Measurements from ENCODE around the gene ZBTB24.
A peak's percentile ranks its signal among the peaks of the same experiment; 100 is the strongest.
"Not testable (repeated sequence)": the region's sequence is repeated elsewhere in the genome, so short reads cannot be mapped to it uniquely, and the experiment has no call there.

ZBTB24 gene

GRCh38 chr6:109471105-109471810 lies 11.8 kb downstream of the ZBTB24 start:
- no peak for DNase-seq (ENCODE audit: low spot score)

DNA sequence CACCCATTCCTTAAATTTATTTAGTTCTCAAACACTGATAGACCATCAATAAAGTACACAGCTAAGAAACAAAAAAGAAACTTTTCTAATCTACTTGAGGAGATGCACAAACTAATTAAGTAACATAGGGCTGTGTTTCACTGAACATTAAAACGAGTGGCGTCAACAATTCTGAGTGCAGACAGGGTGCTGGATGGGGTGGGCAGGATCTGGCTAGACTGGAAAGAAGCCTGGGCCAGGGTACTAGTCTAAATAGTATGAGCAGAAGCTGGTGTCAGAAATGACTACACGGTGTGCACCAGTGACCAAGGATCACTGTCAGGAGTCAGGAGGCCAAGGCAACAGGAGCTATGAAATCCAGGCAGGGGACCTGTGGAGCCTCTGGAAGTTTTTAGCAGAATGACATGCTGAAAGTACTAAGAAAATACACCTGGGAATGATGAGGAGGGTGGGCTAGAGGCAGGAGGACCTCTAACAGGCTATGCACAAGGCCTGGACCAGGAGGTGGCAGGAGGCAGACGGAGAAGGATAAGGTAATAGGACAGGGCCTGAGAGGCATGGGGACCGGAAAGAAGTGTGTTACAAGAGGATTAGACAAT lies 13.3 kb downstream of the ZBTB24 start:
- DNase-seq (ENCODE audit: low spot score) = no peak

- DNase-seq (ENCODE audit: low spot score) = no peak
Measured at GRCh38 chr6:109467696-109468095, 15.3 kb downstream of the ZBTB24 start.

- no peak for DNase-seq (ENCODE audit: low spot score)
Measured at GRCh38 chr6:109466212-109466923, 16.7 kb downstream of the ZBTB24 start.

DNA sequence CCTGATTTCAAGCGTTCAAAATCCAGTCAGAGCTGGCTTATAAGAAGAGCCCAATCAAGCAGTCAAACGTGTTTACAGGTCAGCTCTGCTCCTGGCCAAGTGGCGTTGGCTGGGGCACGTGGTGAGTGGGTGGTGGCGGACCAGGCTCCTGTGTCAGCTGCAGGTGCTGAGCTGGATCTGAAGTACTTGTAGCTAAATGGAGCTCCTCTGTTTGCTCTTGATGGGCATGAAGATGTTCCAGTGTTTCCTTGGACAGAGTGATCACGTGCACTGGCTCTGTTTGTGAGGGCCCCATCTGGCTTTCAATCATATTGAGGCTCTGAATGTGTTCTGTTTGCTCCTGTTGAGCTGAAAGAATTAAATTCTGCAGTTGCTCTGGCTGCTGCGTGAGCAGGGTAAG lies 17.2 kb downstream of the ZBTB24 start:
- no peak for DNase-seq (ENCODE audit: low spot score)

DNA sequence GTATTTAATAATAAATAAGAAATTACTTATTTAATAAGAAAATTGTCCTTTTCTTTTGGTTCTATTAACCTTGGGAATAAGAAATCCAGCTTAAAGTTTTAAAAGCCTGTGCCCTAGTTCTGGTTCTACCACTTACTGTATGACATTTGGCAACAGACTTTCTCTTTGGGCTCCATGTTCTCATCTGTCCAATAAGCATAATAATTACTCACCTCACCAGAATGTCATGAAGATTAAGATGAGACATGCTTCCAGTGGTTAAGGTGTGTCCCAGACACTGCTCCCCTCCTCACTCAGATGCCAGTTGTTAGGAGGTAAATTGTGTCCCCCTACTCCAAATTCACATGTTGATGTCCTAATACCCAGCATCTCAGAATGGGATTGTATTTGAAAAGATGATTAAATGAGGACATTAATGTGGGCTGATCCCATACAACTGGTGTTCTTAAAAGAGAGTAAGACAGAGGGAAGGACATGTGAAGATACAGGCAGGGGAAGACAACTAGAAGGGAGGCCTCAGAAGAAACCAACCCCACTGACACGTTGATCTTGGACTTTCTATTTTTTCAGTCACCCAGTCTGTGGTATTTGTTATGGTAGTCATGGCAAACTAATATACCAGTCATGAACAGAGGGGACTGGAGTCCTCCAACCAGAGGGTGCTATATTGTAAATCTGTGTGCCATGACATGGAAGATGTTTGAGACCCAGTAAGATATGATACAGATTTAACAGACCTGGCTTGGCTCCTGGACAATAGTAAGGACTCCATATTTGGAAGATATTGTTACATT lies 21.1 kb downstream of the ZBTB24 start:
- no peak for DNase-seq (ENCODE audit: low spot score)

GRCh38 chr6:109461205-109461604 lies 21.8 kb downstream of the ZBTB24 start:
- not testable (repeated sequence) for DNase-seq (ENCODE audit: low spot score)

DNA sequence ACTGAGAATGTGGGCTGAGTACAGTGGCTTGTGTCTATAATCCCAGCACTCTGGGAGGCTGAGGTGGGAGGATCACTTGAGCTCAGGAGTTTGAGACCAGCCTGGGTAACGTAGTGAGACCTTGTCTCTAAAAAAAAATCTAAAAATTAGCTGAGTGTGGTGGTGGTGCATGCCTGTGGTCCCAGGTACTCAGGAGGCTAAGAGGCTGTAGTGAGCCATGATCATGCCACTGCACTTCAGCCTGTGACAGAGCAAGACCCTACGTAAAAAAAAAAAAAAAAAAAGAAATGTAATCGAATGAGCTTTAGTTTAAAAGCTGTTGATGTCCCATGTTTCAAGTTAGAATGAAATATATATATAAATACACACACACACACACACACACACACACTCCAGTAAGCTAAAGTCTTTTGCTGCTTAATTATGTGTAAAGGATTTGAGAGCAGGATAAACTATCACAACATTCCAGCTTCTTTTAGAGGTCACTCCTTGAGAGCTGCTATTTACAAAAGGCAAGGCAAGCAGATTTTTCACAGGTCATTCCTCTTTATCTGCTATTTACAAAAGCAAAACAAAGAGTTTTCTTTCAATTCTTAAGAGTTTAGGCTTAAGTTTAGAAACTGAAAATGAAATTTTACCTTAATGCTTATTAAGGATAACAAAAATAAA lies 22.7 kb downstream of the ZBTB24 start:
- DNase-seq (ENCODE audit: low spot score) = no peak

- no peak for DNase-seq (ENCODE audit: low spot score)
Measured at GRCh38 chr6:109458774-109459531, 24.1 kb downstream of the ZBTB24 start.

DNA sequence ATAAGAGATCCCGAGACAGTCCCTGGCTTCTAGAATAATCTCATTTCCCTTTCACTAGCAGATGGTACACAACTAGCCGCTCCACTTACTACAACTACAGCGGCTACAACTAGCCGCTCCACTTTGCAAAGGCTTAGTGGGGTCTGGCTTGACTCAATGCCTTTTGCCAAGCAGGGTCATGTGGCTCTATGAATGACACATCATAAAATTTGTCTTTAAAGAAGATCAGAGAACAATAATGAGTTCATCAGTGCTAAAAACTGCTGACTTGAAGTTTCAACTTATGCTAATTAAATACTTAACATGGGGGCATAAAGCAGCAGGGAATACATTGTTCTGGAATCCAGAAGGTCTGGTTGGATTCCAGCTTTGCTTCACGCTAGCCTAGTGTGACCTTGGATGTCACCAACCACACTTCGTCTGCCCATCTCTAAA lies 25.4 kb downstream of the ZBTB24 start:
- no peak for DNase-seq (ENCODE audit: low spot score)

- no peak for DNase-seq (ENCODE audit: low spot score)
Measured at GRCh38 chr6:109456710-109457561, 26.1 kb downstream of the ZBTB24 start.

- DNase-seq (ENCODE audit: low spot score) = no peak
Measured at GRCh38 chr6:109456111-109456583, 26.9 kb downstream of the ZBTB24 start.

GRCh38 chr6:109455437-109456110 lies 27.4 kb downstream of the ZBTB24 start, which contains the start of gene MICAL1:
Gene MICAL1 (minus strand): TSS chr6:109455772. CDS start chr6:109454196, 1,576 bp downstream.
- peak; percentile 89 for DNase-seq (ENCODE audit: low spot score)

DNA sequence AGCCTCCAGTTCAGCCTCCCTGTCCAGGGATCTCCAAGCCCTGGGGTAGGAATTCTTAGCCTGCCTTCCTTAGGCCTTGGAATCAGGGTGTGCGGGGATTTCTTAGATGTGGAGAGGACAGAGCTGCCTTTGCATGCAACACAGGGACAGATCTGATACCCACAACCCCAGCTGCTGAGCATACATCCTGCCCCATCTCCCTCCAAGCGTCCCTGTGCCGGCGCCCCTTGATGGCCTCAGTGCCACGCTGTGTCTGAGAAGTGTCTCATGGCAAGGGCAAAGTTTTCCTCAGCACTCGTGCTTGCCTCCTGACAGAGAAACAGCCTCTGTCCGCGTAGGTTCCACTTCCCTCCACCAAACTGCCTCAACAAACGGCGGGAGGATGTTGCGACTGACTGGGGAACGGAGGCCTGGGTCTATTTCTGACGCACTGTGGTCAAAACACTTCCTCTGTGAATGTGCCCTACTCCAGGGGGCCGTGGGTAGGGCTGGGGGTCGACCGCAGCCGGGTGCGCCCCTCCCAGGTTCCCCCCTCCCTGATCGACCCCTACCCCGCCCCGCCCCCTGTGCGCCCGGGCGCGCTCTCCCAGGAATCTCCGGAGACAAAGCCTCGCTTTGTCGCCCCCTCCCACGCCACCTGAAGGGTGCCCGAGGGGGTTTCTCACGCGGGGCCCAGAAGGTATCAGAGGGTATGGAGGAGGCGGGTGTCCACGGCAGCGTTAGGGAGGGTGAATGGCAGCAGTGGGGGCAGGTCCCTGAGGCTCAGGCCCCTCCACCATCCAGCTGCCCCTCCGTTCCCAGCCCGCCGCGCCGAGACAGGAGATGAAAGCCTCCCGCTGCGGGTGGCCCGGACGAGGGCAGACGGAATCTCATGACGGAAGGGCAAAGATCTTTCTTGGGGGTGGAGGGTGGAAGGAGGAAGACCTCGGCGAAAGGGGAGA lies 28.3 kb downstream of the ZBTB24 start:
- no peak for DNase-seq (ENCODE audit: low spot score)

DNA sequence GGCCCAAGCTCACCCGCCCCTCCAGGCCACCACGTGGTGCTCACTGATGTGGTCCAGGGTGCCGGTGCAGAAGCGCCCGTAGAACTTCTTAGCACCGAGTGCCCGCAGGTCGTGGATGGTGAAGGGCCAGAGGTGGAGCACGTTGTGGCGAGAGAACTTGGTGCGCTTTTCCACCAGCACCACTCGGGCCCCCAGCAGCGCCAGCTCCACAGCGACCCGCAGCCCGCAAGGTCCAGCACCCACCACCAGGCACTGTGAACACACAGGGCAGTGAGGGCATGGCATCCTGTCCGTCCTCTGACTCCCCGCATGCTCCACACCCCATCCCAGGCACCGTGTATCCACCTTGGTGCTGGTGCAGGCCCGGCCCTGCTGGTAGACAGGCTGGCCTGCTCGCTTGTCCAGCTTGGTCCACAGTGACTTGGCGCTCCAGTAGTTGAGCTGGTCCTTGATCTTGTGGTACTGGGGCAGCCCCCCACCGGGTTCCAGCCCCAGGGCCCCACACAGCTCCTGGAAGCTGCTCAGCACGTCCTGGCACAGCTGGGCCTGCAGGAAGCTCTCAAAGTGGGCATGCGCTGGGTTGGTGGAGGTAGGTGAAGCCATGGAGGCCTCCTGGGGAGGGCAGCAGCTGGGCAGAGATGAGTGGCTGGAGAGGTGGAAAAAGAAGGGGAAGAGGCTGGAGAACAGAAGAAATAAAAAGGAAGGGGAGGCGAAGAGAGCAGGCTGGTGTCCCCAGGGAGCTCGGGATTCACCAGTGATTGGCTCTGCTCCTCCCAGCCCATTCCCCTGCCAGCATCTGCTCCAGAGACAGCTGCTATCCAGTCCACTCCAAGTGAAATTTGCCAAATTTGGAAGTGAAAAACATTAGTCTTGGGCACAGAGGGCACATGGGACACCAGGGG lies 29.2 kb downstream of the ZBTB24 start:
- peak; percentile 70 for DNase-seq (ENCODE audit: low spot score)

GRCh38 chr6:109453156-109453555 lies 29.9 kb downstream of the ZBTB24 start:
- DNase-seq (ENCODE audit: low spot score) = no peak

DNA sequence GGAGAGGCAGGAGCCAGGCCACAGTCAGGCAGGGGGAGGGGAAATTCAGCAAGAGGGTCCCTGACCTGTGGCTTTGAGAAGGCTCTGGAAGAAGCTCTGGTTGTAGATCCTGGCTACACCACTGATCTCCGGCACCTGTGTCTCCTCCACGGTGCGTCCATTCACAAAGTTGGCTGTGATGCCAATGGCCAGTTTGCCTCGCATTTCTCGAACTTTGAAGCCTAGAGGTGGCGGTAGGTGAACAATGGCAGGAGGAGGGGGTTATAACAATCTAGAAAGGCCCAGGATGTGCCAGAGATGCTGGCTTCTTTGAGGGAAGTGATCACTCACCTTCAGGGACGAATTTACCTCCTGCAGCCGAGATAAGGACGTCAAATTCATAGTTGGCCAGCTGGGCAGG lies 30.8 kb downstream of the ZBTB24 start:
- no peak for DNase-seq (ENCODE audit: low spot score)

Data from D341Med (cell line).